Fibroblast of the aortic adventitia (primary cell): ENCODE data around the gene MGME1. TPM values are rescaled to one million over a fixed set of nuclear protein-coding genes. Genes with fewer than 3 reads are reported as not detected.

ENCODE experiments used
- DNase-seq: peaks from one replicate; pipeline ENCODE4 v3.0.0-alpha.2; 2010; ENCODE audit warnings: low read depth
- H3K4me3 ChIP-seq: 2 replicates; pipeline ENCODE4 v1.5.1; 2011; ENCODE audit warnings: low read depth, mild to moderate bottlenecking, control low read depth, low read length, moderate library complexity
- total RNA-seq: library from RNA; depleted of rRNA; stranded (reverse); fragments of >200 nt; gene quantifications from 2 replicates; pipeline ENCODE4 v1.2.3, GENCODE V29; 2012; ENCODE audit warnings: low replicate concordance
- TF ChIP-seq, protein P1 (sequence below): IDR thresholded peaks from 2 replicates; pipeline ENCODE4 v1.5.1; 2011; ENCODE audit warnings: mild to moderate bottlenecking, low read length, control low read depth, inconsistent platforms; ENCODE audit not compliant: insufficient read depth

MGME1 gene
- total RNA-seq, 1 donor, result 18.6 TPM

GRCh38 chr20:18001131-18001921, 32.5 kb downstream of the MGME1 start:
- no peak overlapping the region for H3K4me3 ChIP-seq
- TF ChIP-seq, protein P1, sequence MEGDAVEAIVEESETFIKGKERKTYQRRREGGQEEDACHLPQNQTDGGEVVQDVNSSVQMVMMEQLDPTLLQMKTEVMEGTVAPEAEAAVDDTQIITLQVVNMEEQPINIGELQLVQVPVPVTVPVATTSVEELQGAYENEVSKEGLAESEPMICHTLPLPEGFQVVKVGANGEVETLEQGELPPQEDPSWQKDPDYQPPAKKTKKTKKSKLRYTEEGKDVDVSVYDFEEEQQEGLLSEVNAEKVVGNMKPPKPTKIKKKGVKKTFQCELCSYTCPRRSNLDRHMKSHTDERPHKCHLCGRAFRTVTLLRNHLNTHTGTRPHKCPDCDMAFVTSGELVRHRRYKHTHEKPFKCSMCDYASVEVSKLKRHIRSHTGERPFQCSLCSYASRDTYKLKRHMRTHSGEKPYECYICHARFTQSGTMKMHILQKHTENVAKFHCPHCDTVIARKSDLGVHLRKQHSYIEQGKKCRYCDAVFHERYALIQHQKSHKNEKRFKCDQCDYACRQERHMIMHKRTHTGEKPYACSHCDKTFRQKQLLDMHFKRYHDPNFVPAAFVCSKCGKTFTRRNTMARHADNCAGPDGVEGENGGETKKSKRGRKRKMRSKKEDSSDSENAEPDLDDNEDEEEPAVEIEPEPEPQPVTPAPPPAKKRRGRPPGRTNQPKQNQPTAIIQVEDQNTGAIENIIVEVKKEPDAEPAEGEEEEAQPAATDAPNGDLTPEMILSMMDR, result peak; percentile 9
- peak; percentile 93 for DNase-seq

DNA sequence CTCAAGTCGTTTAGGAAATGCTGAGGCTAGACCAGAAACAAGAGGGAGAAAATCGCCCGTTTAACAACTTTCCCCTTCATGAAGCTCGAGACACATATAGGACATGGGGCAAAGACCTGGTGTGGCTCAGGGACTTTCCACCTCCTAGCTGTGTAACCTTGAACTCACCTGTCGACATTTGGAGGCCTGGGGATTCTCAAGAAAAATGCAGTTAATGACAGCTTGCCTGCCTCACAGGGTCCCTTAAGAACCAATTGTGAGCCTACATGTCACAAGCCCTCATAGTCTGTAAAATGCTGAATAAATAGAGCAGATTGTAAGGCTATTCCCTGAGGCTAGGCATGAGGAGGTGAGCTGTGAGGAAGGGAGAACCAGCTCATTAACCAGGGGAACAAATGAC, 35.1 kb downstream of the MGME1 start:
- TF ChIP-seq, protein P1, result no peak
- DNase-seq, result no peak
- H3K4me3 ChIP-seq, result no peak overlapping the region

DNA sequence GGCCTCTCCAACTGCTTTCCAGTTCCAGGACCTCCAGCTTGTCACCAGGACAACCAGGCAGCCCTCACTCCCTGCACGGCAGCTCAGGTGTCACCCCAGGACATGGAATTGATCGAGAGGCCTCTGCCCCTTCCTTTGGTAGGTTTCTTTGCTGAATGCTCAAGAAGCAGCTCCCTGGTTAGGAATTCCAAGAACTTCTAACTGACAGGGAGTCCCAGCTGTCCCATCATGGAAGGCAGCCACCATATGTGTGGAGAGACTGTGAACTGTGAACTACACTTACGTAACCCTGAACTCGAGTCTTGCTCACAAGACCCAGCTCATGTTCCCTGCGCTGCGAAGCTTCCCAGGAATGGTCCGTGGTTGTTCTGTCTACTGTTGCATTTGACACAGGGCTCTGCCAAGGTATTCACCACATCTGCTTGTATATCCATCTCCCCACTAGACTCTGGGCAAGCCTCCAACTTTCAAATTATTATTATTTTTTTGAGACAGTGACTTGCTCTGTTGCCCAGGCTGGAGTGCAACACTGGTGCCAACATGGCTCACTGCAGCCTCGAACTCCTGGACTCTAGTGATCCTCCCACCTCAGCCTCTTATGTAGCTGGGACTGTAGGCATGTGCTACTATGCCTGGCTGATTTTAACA, 35.7 kb downstream of the MGME1 start:
- no peak overlapping the region for H3K4me3 ChIP-seq
- TF ChIP-seq, protein P1, result no peak
- DNase-seq, result peak; percentile 16

- TF ChIP-seq, protein P1, result no peak
- no peak overlapping the region for H3K4me3 ChIP-seq
- no peak for DNase-seq
Measured at GRCh38 chr20:18005170-18005989, 36.6 kb downstream of the MGME1 start.

DNA sequence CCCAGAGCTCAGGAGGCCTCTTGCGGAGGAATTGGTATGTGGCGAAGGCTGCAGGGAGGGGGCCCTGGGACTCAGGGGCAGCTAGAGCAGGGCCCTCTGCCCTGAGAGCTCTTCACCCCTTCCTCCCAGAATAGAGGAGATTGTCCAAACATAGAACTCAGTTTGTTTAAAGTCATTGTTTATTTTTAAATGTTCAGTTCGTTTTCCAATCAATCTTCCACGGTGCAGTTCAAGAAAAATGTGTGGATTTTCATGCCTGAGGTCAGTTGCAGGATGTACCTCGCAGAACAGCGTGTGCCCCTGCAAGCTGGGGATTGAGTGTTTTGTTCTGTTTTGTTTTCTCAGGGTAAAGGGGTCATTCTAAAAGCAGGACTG, 37.2 kb downstream of the MGME1 start:
- TF ChIP-seq, protein P1, result no peak
- DNase-seq, result no peak
- H3K4me3 ChIP-seq, result no peak overlapping the region

- no peak overlapping the region for H3K4me3 ChIP-seq
- DNase-seq, result no peak
- TF ChIP-seq, protein P1, result no peak
Measured at GRCh38 chr20:18006684-18007083, 37.9 kb downstream of the MGME1 start.
